HG02885 (cell line): ENCODE results near the gene NAV3.

Experiments
- ATAC-seq: cut with Tn5 transposase; IDR thresholded peaks from one replicate; pipeline ENCODE4 v1.9.1; 2021; ENCODE audit warnings: mild to moderate bottlenecking; ENCODE audit not compliant: unreplicated experiment, poor library complexity

NAV3 gene, protein sequence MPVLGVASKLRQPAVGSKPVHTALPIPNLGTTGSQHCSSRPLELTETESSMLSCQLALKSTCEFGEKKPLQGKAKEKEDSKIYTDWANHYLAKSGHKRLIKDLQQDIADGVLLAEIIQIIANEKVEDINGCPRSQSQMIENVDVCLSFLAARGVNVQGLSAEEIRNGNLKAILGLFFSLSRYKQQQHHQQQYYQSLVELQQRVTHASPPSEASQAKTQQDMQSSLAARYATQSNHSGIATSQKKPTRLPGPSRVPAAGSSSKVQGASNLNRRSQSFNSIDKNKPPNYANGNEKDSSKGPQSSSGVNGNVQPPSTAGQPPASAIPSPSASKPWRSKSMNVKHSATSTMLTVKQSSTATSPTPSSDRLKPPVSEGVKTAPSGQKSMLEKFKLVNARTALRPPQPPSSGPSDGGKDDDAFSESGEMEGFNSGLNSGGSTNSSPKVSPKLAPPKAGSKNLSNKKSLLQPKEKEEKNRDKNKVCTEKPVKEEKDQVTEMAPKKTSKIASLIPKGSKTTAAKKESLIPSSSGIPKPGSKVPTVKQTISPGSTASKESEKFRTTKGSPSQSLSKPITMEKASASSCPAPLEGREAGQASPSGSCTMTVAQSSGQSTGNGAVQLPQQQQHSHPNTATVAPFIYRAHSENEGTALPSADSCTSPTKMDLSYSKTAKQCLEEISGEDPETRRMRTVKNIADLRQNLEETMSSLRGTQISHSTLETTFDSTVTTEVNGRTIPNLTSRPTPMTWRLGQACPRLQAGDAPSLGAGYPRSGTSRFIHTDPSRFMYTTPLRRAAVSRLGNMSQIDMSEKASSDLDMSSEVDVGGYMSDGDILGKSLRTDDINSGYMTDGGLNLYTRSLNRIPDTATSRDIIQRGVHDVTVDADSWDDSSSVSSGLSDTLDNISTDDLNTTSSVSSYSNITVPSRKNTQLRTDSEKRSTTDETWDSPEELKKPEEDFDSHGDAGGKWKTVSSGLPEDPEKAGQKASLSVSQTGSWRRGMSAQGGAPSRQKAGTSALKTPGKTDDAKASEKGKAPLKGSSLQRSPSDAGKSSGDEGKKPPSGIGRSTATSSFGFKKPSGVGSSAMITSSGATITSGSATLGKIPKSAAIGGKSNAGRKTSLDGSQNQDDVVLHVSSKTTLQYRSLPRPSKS (N-terminal part only)

GRCh38 chr12:77830583-77831351, at the start of gene NAV3:
NAV3 (plus strand) TSS chr12:77830894; CDS start chr12:77831462, 568 bp downstream.
- ATAC-seq = no peak

- no peak for ATAC-seq
Observed at GRCh38 chr12:77782034-77782433, 48.7 kb upstream of the NAV3 start.

DNA sequence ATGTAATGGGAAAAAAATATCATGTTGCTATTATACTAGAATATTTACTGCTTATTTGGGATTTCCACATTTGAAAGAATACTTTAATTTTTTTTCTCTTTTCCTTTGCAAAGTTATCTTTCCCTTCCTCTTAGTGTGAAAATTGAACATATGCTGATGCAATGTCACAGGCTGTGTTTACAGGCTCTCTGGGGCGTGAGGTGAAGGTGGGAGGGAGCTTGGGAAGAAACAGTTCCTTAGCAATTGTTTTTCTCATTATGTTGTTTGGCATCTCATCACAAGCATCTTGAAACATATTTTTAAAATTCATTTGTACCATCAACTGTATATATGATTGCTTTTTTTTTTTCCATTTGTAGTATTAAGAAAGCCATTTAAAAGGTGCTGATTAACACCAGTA, 47.9 kb upstream of the NAV3 start:
- no peak for ATAC-seq

DNA sequence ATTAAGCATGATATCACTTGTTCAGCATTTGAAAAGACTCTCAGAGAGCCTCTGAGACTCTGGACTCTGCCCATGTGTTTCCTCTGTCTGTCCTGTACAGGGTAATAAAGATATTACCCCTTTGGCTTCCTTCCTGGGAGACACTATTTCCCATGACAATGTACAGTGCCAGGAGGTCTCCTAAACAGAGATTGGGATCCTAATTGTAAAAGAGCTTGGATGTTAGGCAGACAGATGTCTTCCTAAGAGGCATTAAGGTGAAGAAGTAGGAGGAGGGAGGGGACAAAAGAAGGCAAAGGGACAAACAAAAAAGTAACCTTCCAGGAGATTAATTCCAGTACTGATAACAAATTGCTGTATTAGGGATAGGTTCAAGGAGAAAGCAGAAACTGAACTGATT, 45.5 kb upstream of the NAV3 start:
- ATAC-seq = no peak

DNA sequence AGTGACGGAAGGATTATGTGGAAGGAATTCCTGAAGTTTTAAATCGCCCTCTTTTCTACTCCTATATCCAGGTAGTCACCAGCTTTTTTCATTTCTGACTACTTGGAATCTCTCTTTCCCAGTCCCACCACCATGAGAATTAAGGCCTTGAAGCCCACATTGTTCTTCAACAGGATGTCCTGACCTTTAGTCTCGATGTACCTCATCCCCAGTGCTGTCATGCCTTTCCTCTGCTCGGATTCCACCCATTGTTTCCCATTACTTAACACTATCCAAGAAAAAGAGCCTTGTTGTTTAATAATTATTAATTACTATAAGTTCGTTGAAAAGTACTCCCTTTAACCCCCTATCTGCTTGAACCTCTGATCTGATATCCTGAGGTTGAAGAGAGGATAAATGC, 44.0 kb upstream of the NAV3 start:
- no peak for ATAC-seq

GRCh38 chr12:77788231-77789168, 42.2 kb upstream of the NAV3 start:
- no peak for ATAC-seq

DNA sequence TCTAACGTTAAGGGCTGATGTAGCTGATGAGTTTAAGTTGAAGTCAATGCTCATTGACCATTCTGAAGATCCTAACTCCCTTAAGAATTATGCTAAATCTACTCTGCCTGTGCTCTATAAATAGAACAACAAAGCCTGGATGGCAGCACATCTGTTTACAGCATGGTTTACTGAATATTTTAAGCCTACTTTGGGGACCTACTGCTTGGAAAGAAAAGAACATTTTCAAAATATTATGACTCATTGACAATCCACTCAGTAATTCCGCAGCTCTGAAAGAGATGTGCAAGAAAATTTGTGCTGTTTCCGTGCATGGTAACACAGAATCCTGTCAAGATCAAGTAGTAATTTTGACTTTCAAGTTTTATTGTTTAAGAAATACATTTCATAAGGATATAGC, 35.0 kb upstream of the NAV3 start:
- no peak for ATAC-seq

GRCh38 chr12:77796775-77797174, 33.9 kb upstream of the NAV3 start:
- ATAC-seq = no peak

- no peak for ATAC-seq
Observed at GRCh38 chr12:77800501-77800900, 30.2 kb upstream of the NAV3 start.

- ATAC-seq = no peak
Observed at GRCh38 chr12:77808534-77808933, 22.2 kb upstream of the NAV3 start.

- ATAC-seq = no peak
Observed at GRCh38 chr12:77813558-77813957, 17.1 kb upstream of the NAV3 start.

DNA sequence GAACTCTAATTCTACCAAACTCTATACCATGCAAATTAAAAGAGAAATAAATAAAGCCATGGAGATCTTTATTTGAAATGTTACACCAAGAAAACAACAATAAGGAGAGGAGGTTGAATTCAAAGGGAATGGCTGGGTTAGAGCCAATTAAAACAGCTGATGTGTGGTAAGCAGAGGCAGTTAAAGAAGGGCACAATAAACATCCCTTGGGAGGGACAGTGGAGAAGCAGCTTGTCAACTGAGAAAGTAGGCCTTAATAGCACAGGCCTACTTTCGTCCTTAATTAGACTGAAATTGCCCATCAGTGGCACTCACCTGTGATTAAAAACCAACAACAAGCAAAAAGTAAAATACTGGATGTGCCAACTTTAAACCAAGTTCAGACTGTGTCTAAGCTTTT, 16.3 kb upstream of the NAV3 start:
- no peak for ATAC-seq

DNA sequence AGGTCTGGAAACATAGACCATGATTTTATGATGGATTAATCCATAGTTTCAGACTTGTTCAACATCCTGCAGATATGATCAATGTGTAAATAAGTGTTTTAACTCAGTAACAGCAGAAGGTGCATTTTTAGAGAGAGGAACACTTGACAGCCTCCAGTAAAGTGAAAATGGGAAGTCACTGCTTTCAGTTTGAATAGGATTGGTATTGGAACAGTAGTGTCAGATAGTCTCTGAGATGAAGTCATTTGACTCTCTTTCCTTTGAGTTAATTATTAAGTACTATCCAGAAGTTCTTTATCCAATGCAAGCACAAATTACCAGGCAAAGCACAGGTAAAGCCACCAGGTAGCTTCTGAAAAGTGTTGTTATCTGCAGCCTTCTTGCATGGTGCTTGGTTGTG, 14.5 kb upstream of the NAV3 start:
- peak; percentile 98 for ATAC-seq

- no peak for ATAC-seq
Observed at GRCh38 chr12:77817276-77817675, 13.4 kb upstream of the NAV3 start.

- ATAC-seq = no peak
Observed at GRCh38 chr12:77818351-77818750, 12.3 kb upstream of the NAV3 start.

GRCh38 chr12:77821699-77822203, 8.9 kb upstream of the NAV3 start:
- no peak for ATAC-seq

GRCh38 chr12:77833329-77833728, 2.6 kb downstream of the NAV3 start:
- ATAC-seq = no peak

- no peak for ATAC-seq
Observed at GRCh38 chr12:77834618-77835017, 3.9 kb downstream of the NAV3 start.

DNA sequence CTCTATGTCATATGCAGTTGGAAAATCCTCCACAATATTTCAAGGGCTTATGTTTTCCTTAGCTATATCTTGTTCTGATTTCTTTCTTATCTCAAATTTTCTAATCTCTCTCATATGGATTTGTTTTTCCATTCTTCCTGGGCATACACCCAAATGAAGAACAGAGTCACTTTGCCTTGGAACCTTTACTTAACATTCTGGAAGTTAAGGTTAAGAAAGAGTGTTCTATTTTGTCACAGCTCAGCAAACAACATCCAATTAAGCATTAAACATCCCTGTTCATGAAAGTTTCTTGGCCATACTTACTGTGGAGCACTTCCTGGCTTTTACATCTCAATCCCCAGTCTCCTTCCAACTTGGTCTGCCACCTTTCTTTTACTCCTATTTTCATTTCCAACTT, 5.3 kb downstream of the NAV3 start:
- ATAC-seq = no peak
